ENCODE measurements around the gene P2RX3. TPM values are rescaled to one million over a fixed set of nuclear protein-coding genes. Genes with fewer than 3 reads are reported as not detected.

The P2RX3 gene
- total RNA-seq, 1 donor from 2014 or later: 2.0 TPM

DNA sequence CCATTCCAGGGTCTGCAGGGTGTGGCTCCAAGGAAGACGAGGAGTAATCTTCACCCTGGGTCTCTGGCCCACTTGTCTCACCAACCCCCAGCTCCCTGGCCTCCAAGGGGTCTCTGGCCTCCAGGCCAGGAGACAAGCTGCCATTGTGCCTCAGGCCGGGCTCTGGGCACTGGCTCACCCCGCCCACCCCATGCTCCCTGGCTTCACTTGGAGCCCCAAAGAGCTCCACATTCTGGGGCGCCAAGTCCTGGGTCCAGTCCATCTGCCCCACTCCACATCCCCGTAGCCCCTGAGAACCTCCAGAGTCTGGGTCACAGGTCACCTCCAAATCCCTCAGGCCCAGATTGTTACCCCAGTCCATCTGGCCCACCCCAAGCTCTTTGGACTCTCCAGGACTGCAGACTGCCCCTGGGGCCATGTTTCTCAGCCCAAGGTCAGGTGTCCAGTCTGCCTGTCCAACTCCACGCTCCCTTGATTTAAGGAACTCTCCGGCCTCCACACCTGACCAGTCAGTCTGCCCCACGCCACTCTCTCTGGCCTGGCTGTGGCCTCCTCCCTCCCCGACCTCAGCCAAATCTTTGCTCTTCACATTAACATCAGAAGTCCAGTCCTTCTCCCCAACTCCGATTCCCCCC is 29.6 kb upstream of the P2RX3 start:
- TF ChIP-seq, protein P1, sequence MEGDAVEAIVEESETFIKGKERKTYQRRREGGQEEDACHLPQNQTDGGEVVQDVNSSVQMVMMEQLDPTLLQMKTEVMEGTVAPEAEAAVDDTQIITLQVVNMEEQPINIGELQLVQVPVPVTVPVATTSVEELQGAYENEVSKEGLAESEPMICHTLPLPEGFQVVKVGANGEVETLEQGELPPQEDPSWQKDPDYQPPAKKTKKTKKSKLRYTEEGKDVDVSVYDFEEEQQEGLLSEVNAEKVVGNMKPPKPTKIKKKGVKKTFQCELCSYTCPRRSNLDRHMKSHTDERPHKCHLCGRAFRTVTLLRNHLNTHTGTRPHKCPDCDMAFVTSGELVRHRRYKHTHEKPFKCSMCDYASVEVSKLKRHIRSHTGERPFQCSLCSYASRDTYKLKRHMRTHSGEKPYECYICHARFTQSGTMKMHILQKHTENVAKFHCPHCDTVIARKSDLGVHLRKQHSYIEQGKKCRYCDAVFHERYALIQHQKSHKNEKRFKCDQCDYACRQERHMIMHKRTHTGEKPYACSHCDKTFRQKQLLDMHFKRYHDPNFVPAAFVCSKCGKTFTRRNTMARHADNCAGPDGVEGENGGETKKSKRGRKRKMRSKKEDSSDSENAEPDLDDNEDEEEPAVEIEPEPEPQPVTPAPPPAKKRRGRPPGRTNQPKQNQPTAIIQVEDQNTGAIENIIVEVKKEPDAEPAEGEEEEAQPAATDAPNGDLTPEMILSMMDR (IDR thresholded peaks at IDR 0.05; ENCODE audit: unreplicated experiment): no peak
- DNase-seq (ENCODE audit: low spot score in 2 of 2, unreplicated experiment in 2 of 2): no peak
- Mint-ChIP-seq H3K4me1 (peaks cover 57% of the 10 kb centered on the region), H3K27me3 (ENCODE audit: low read depth) (no peaks in the 10 kb centered on the region), H3K9me3 (no peaks in the 10 kb centered on the region), H3K4me3 (no peak overlapping the region), H3K36me3 (peaks cover 25% of the 10 kb centered on the region), H3K27ac (peak overlapping the region; percentile 39)

DNA sequence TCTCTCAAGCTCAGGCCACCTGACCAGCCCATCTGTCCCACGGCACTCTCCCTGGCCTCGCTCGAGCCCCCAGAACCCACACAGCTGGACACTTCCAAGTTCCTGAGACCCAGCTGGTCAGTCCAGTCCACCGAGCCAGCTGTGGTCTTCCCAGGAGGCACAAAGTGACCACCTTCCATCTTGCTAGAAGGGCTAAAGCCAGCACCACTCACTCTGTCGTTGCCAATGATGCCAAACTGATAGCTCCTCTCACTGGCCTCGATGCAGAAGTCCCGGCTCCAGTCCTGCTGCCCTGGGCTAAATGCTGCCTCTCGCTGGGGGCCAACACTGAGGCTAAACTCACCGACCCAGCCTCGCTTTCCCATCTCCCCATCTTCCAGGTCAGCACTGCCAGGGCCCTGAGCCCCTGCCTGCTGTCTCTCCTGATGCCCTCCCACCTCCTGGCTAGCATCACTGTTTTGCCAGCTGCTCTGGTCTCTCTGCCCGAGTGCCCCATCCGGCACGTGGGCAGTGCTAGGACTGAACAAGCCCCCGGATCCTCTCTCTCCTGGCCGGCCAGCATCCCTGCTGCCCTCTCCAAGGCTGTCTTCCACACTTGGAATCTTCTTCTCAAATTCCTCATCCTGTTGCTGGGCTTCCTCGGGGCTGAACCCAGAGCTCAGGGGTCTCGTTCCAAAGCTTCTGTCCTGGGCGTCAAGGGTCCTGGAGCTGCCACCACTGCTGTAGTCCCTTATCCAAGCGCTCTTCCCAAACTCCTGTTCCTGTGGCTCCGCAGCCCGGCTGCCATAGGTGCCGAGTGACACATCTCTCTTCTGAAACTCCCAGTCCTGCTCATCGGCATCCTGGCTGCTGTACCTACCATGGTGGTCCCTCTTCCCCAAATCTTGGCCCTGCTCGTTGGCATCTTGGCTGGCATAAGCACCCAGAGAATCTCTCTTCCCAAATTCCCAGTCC is 28.8 kb upstream of the P2RX3 start:
- Mint-ChIP-seq H3K4me3 (no peak overlapping the region), H3K9me3 (no peaks in the 10 kb centered on the region), H3K4me1 (peaks cover 49% of the 10 kb centered on the region), H3K36me3 (peaks cover 26% of the 10 kb centered on the region), H3K27ac (peak overlapping the region; percentile 34), H3K27me3 (ENCODE audit: low read depth) (no peaks in the 10 kb centered on the region)
- DNase-seq (ENCODE audit: low spot score in 2 of 2, unreplicated experiment in 2 of 2): no peak
- TF ChIP-seq, protein P1 (IDR thresholded peaks at IDR 0.05; ENCODE audit: unreplicated experiment): no peak

DNA sequence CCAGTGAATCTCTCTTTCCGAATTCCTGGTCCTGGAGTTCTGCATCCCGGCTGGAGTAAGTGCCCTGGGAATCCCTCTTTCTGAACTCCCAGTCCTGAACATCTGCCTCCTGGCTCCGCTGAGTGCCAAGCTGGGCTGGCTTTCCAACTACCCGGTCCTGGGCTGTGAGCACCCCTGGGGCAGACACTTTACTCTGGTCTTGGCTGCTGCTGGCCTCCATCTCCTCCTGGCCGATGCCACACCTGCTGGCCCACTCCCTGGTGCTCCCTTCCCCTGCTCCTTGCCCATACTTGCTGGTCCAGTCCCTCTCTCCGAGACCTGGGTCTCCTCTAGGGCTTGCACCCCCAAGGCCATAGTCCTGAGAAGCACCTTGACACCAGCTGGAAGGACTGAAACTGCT is 28.1 kb upstream of the P2RX3 start:
- H3K27ac Mint-ChIP-seq: no peak overlapping the region
- no peak overlapping the region for H3K4me3 Mint-ChIP-seq
- no peaks in the 10 kb centered on the region for H3K27me3 Mint-ChIP-seq (ENCODE audit: low read depth)
- H3K36me3 Mint-ChIP-seq: peaks cover 26% of the 10 kb centered on the region
- TF ChIP-seq, protein P1 (IDR thresholded peaks at IDR 0.05; ENCODE audit: unreplicated experiment): no peak
- peaks cover 43% of the 10 kb centered on the region for H3K4me1 Mint-ChIP-seq
- H3K9me3 Mint-ChIP-seq: no peaks in the 10 kb centered on the region
- DNase-seq (ENCODE audit: low spot score in 2 of 2, unreplicated experiment in 2 of 2): no peak

DNA sequence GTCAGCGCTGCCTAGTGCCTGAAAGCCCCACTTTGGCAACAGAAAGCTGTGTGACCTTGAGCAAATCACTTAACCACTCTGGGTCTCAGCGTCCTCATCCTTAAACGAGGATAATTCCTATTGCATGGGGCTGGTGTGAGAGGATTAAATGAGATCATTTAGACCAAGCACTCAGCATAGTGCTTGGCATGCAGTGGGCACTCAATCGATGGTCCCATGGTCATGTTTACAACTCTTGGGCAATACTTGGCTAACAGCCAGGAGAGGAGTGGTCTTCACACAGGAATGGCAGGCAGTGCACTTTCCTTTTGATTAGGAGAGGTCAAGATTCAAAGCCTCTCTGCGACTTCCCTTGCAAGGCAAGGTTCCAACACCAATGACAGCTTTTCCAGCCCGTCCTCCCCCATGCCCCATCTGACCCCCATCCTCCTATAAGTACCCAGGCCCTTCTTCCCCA is 27.5 kb upstream of the P2RX3 start:
- H3K4me1 Mint-ChIP-seq: peaks cover 43% of the 10 kb centered on the region
- TF ChIP-seq, protein P1 (IDR thresholded peaks at IDR 0.05; ENCODE audit: unreplicated experiment): no peak
- H3K27me3 Mint-ChIP-seq (ENCODE audit: low read depth): no peaks in the 10 kb centered on the region
- H3K27ac Mint-ChIP-seq: peak overlapping the region; percentile 84
- H3K36me3 Mint-ChIP-seq: peaks cover 26% of the 10 kb centered on the region
- H3K9me3 Mint-ChIP-seq: no peaks in the 10 kb centered on the region
- DNase-seq (ENCODE audit: low spot score in 2 of 2, unreplicated experiment in 2 of 2): no peak
- H3K4me3 Mint-ChIP-seq: peak overlapping the region; percentile 63

DNA sequence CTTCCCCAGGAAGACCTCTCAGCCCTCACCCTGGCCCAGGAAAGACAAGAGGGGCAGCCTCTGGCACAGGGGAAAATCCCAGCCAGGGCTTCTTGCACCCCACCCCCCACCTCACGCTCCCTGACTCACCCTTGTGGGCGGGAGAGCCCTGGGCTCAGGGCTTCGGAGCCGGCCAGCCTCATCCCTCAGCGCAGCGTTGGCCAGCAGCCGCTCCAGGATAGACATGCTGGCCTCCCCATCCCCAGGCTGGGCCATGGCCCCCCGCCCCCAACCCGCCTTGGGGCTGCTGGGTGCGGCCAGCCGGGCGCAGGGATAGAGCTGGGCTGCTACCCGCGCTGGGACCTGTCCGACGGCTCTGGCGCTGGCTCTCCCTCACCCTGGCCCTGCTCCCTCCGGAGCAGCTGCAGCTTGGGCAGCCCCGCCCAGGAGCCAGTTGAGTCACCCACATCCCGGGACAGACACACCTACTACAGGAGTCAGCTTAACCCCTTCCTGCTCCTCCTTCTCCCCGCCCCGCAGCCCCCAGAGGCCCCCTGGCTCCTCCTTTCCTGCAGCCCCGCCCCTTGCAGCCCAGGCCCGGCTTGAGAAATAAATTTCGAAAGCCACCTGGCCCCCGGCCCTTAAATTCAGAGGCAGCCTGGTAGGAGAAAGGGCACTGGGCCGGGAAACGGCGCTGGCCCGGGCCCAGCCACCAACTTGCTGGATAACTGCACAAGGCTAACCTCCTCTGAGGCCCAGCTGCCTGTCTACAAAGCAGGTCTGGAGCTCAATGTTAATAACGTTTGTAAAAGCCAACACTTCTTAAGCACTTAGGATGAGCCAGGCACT is 26.8 kb upstream of the P2RX3 start:
- DNase-seq (ENCODE audit: low spot score in 2 of 2, unreplicated experiment in 2 of 2): peak; percentile 68 to 77
- Mint-ChIP-seq H3K36me3 (peaks cover 26% of the 10 kb centered on the region), H3K27ac (peak overlapping the region; percentile 84), H3K9me3 (no peaks in the 10 kb centered on the region), H3K4me3 (peak overlapping the region; percentile 63), H3K4me1 (peaks cover 43% of the 10 kb centered on the region), H3K27me3 (ENCODE audit: low read depth) (no peaks in the 10 kb centered on the region)
- TF ChIP-seq, protein P1 (IDR thresholded peaks at IDR 0.05; ENCODE audit: unreplicated experiment): no peak
